ENCODE data around the gene LSAMP. TPM values are rescaled to one million over a fixed set of nuclear protein-coding genes. Genes with fewer than 3 reads are reported as not detected.

LSAMP gene
- total and polyA plus RNA-seq, 2 experiments from 2014 or later: 4.6 to 6.0 TPM

- no peak for TF ChIP-seq CTCF (IDR thresholded peaks at IDR 0.05; ENCODE audit: low read depth, low read length)
- Histone ChIP-seq H3K27me3 (no peaks in the 10 kb centered on the region), H3K9me3 (ENCODE audit: low read depth) (no peaks in the 10 kb centered on the region), H3K27ac (no peak overlapping the region), H3K4me3 (no peak overlapping the region), H3K36me3 (no peaks in the 10 kb centered on the region), H3K4me1 (ENCODE audit: low read depth) (peaks cover 6% of the 10 kb centered on the region)
- DNase-seq (ENCODE audit: low read depth in 1 of 2, low spot score in 1 of 2): no peak
Observed at GRCh38 chr3:116129187-116129946, 315.9 kb downstream of the LSAMP start.

- Histone ChIP-seq H3K4me1 (ENCODE audit: low read depth) (peaks cover 6% of the 10 kb centered on the region), H3K36me3 (no peaks in the 10 kb centered on the region), H3K4me3 (no peak overlapping the region), H3K27ac (no peak overlapping the region), H3K27me3 (no peaks in the 10 kb centered on the region), H3K9me3 (ENCODE audit: low read depth) (no peaks in the 10 kb centered on the region)
- TF ChIP-seq CTCF (IDR thresholded peaks at IDR 0.05; ENCODE audit: low read depth, low read length): no peak
- DNase-seq (ENCODE audit: low read depth in 1 of 2, low spot score in 1 of 2): no peak
Observed at GRCh38 chr3:116127464-116127863, 317.8 kb downstream of the LSAMP start.

GRCh38 chr3:116124166-116124565 lies 321.1 kb downstream of the LSAMP start:
- DNase-seq (ENCODE audit: low read depth in 1 of 2, low spot score in 1 of 2): no peak
- Histone ChIP-seq H3K4me1 (ENCODE audit: low read depth) (no peaks in the 10 kb centered on the region), H3K36me3 (no peaks in the 10 kb centered on the region), H3K4me3 (no peak overlapping the region), H3K27me3 (no peaks in the 10 kb centered on the region), H3K9me3 (ENCODE audit: low read depth) (no peaks in the 10 kb centered on the region), H3K27ac (no peak overlapping the region)
- TF ChIP-seq CTCF (IDR thresholded peaks at IDR 0.05; ENCODE audit: low read depth, low read length): no peak

- TF ChIP-seq CTCF (IDR thresholded peaks at IDR 0.05; ENCODE audit: low read depth, low read length): no peak
- Histone ChIP-seq H3K9me3 (ENCODE audit: low read depth) (no peaks in the 10 kb centered on the region), H3K36me3 (no peaks in the 10 kb centered on the region), H3K27me3 (no peaks in the 10 kb centered on the region), H3K4me3 (no peak overlapping the region), H3K27ac (no peak overlapping the region), H3K4me1 (ENCODE audit: low read depth) (no peaks in the 10 kb centered on the region)
- DNase-seq (ENCODE audit: low read depth in 1 of 2, low spot score in 1 of 2): no peak
Observed at GRCh38 chr3:116118475-116119169, 326.7 kb downstream of the LSAMP start.

- Histone ChIP-seq H3K36me3 (no peaks in the 10 kb centered on the region), H3K4me3 (no peak overlapping the region), H3K4me1 (ENCODE audit: low read depth) (no peaks in the 10 kb centered on the region), H3K27me3 (no peaks in the 10 kb centered on the region), H3K27ac (no peak overlapping the region), H3K9me3 (ENCODE audit: low read depth) (no peaks in the 10 kb centered on the region)
- no peak for DNase-seq (ENCODE audit: low read depth in 1 of 2, low spot score in 1 of 2)
- TF ChIP-seq CTCF (IDR thresholded peaks at IDR 0.05; ENCODE audit: low read depth, low read length): no peak
Observed at GRCh38 chr3:116114586-116114985, 330.7 kb downstream of the LSAMP start.
